ENCODE data around the gene KRTAP5-8.

GRCh38 chr11:71538666-71538990 is 803 bp downstream of the KRTAP5-8 start:
- TF ChIP-seq CTCF (IDR thresholded peaks at IDR 0.05) (no peak), POLR2AphosphoS5 (IDR thresholded peaks at IDR 0.05) (no peak)
